Esophagus squamous epithelium (tissue), 4 donors: Measurements from ENCODE around the gene OSBPL10.

Experiments used
- POLR2A ChIP-seq, 4 donors: fragments of 450-650 bp; IDR thresholded peaks; one replicate each; pipeline ENCODE4 v1.6.1; 2017; ENCODE audit warnings: antibody characterized with exemption in 4 of 4, mild to moderate bottlenecking in 4 of 4, moderate library complexity in 3 of 4
- TF ChIP-seq, protein P1 (sequence below), 6 experiments: fragments of 450-650 bp in 4 of 6; fragments of 200-600 bp in 2 of 6; sonication (generic) in 2 of 6; IDR thresholded peaks; one replicate each; pipeline ENCODE4 v1.5.1; 2016 to 2019; ENCODE audit warnings: antibody characterized with exemption in 6 of 6, mild to moderate bottlenecking in 4 of 6, moderate library complexity in 4 of 6

DNA sequence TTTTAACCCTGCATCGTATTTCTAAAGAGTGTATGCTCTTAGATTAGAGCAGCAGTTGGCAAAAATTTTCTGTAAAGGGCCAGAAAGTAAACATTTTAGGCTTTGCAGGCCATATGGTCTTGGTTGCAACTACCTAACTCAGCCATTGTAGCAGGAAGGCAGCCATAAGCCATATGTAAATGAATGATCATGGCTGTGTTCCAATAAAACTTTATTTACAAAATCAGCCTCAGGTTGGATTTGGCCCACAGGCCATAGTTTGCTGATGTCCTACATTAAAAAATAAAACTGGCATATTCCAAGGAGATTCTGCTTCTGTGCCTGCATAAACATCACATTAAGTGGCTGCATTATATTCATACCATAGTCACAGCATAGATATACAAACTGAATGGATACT is 313.5 kb downstream of the OSBPL10 start:
- TF ChIP-seq, protein P1, sequence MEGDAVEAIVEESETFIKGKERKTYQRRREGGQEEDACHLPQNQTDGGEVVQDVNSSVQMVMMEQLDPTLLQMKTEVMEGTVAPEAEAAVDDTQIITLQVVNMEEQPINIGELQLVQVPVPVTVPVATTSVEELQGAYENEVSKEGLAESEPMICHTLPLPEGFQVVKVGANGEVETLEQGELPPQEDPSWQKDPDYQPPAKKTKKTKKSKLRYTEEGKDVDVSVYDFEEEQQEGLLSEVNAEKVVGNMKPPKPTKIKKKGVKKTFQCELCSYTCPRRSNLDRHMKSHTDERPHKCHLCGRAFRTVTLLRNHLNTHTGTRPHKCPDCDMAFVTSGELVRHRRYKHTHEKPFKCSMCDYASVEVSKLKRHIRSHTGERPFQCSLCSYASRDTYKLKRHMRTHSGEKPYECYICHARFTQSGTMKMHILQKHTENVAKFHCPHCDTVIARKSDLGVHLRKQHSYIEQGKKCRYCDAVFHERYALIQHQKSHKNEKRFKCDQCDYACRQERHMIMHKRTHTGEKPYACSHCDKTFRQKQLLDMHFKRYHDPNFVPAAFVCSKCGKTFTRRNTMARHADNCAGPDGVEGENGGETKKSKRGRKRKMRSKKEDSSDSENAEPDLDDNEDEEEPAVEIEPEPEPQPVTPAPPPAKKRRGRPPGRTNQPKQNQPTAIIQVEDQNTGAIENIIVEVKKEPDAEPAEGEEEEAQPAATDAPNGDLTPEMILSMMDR (IDR thresholded peaks at IDR 0.05), result no peak
- TF ChIP-seq POLR2A (IDR thresholded peaks at IDR 0.05), result no peak
